HepG2 (cell line): ENCODE data around the gene TBC1D21.

Experiments used
- ATF2 ChIP-seq: sonication (generic); formaldehyde crosslinking; IDR thresholded peaks from 2 replicates; pipeline ENCODE4 v1.4.0; 2020; ENCODE audit warnings: missing genetic modification reagents
- CREBL2 ChIP-seq: sonication (generic); formaldehyde crosslinking; IDR thresholded peaks from 2 replicates; pipeline ENCODE4 v1.8.1; 2023; ENCODE audit warnings: missing genetic modification reagents, mild to moderate bottlenecking, borderline replicate concordance
- CTCF ChIP-seq: sonication (generic); formaldehyde crosslinking; IDR thresholded peaks from 2 replicates; pipeline ENCODE4 v1.5.0; 2020; ENCODE audit warnings: mild to moderate bottlenecking, missing genetic modification reagents, moderate library complexity
- ELF4 ChIP-seq: sonication (generic); formaldehyde crosslinking; IDR thresholded peaks from 2 replicates; pipeline ENCODE4 v1.5.0; 2020; ENCODE audit warnings: missing genetic modification reagents, mild to moderate bottlenecking, moderate library complexity, borderline replicate concordance
- POLR2A ChIP-seq, 2 experiments: IDR thresholded peaks; 2 replicates each; pipeline ENCODE4 v1.6.1; 2011; ENCODE audit warnings: low read depth in 2 of 2, low read length in 2 of 2, mild to moderate bottlenecking in 1 of 2, moderate library complexity in 1 of 2; ENCODE audit not compliant: insufficient read depth in 1 of 2
- SAFB2 ChIP-seq: sonication (generic); formaldehyde crosslinking; IDR thresholded peaks from 2 replicates; pipeline ENCODE4 v1.5.1; 2020; ENCODE audit warnings: missing genetic modification reagents, low read depth, mild to moderate bottlenecking, borderline replicate concordance
- ZNF274 ChIP-seq: sonication (generic); formaldehyde crosslinking; IDR thresholded peaks from 2 replicates; pipeline ENCODE4 v1.5.1; 2020; ENCODE audit warnings: mild to moderate bottlenecking, missing genetic modification reagents
- ZNF605 ChIP-seq: sonication (generic); formaldehyde crosslinking; IDR thresholded peaks from 2 replicates; pipeline ENCODE4 v1.8.0; 2022; ENCODE audit warnings: mild to moderate bottlenecking, missing genetic modification reagents
- ZNF704 ChIP-seq: sonication (generic); formaldehyde crosslinking; IDR thresholded peaks from 2 replicates; pipeline ENCODE4 v1.8.1; 2023; ENCODE audit warnings: mild to moderate bottlenecking, inconsistent platforms, moderate library complexity, missing genetic modification reagents, borderline replicate concordance

GRCh38 chr15:73865379-73865778, 8.0 kb upstream of the TBC1D21 start:
- TF ChIP-seq ZNF704 (CRISPR knock-in tag) (no peak), ZNF274 (CRISPR knock-in tag) (no peak), POLR2A (IDR thresholded peaks at IDR 0.05; ENCODE audit: insufficient read depth in 1 of 2, low read depth in 2 of 2, low read length in 2 of 2) (no peak), CTCF (no peak), ATF2 (CRISPR knock-in tag) (no peak), ELF4 (CRISPR knock-in tag) (no peak), ZNF605 (CRISPR knock-in tag) (no peak), SAFB2 (CRISPR knock-in tag) (no peak), CREBL2 (CRISPR knock-in tag) (no peak)
